Right lobe of liver (tissue), 6 donors: ENCODE measurements around the gene TATDN3. TPM values are rescaled to one million over a fixed set of nuclear protein-coding genes. Genes with fewer than 3 reads are reported as not detected.

ENCODE experiments used
- ATAC-seq, 4 donors: fragments of 200-7000 bp; cut with Tn5 transposase; one replicate each; pipeline ENCODE4 v1.9.1; 2020; ENCODE audit warnings: mild to moderate bottlenecking in 4 of 4, moderate library complexity in 4 of 4
- DNase-seq, 3 donors: peaks; one replicate each; pipeline ENCODE4 v3.0.0-alpha.2; 2020
- H3K27ac ChIP-seq, 3 donors: fragments of 200-600 bp; one replicate each; pipeline ENCODE4 v1.8.0; 2022
- H3K27me3 ChIP-seq, 2 donors: fragments of 200-600 bp; one replicate each; pipeline ENCODE4 v1.8.0; 2022
- H3K36me3 ChIP-seq, 4 donors: fragments of 200-600 bp; sonication (generic) in 1 of 4; one replicate each; pipeline versions ENCODE4 v1.5.1 to v1.8.0; 2017 to 2022; ENCODE audit warnings: control low read depth in 1 of 4
- H3K4me1 ChIP-seq, 4 donors: fragments of 200-600 bp; sonication (generic) in 1 of 4; one replicate each; pipeline versions ENCODE4 v1.5.1 to v1.8.0; 2017 to 2022; ENCODE audit warnings: control low read depth in 1 of 4
- H3K4me3 ChIP-seq, 3 donors: fragments of 200-600 bp; one replicate each; pipeline ENCODE4 v1.8.0; 2022
- H3K9me3 ChIP-seq, 4 donors: fragments of 200-600 bp; sonication (generic) in 1 of 4; one replicate each; pipeline versions ENCODE4 v1.5.1 to v1.8.0; 2017 to 2022; ENCODE audit warnings: control low read depth in 1 of 4
- POLR2A ChIP-seq: fragments of 450-650 bp; IDR thresholded peaks from one replicate; pipeline ENCODE4 v1.6.1; 2017; ENCODE audit warnings: antibody characterized with exemption, mild to moderate bottlenecking
- WGBS: methylation state at CpG from one replicate; pipeline ENCODE4 v1.1.6; 2018; ENCODE audit warnings: low coverage, low lambda C conversion rate; ENCODE audit not compliant: insufficient coverage; ENCODE audit errors: missing lambda C conversion rate; 5-methylcytosine and 5-hydroxymethylcytosine counted together
- intact Hi-C, 2 donors: fragments of 100-400 bp; cut with DNase I; formaldehyde crosslinking; loops; one replicate each; pipeline versions ENCODE4 v1.11.2 to v1.14.1; 2022
- long read RNA-seq: library from polyadenylated mRNA; unstranded; transcript quantifications from one replicate; pipeline ENCODE4 v2.0.0, GENCODE V29; 2019
- total RNA-seq, 6 experiments: library from RNA; depleted of rRNA in 2 of 6; stranded (reverse); fragments of >200 nt in 2 of 6; fragmentation: NEBNext Ultra II Directional in 3 of 6; extraction: Animal tissue kit (Norgen Biotek cat#: 25700) in 3 of 6; gene quantifications; one replicate each; pipeline versions ENCODE4 v1.1.0 to v1.2.4, GENCODE V29; 2016 to 2023
- TF ChIP-seq, protein P1 (sequence below), 4 donors: fragments of 200-600 bp in 3 of 4; fragments of 450-650 bp in 1 of 4; IDR thresholded peaks; one replicate each; pipeline versions ENCODE4 v1.5.1 to v1.8.0; 2016 to 2022; ENCODE audit warnings: antibody characterized with exemption in 4 of 4, mild to moderate bottlenecking in 2 of 4
- donor health status: DM: no; HTN: yes; CAD: no.
- donor health status: DM: no; HTN: no; CAD: no.
- donor health status: DM: no; HTN: no; CAD: no.
- donor health status: DM: no; HTN: yes; CAD: no.
- donor health status: DM: no; HTN: yes; CAD: no.

Gene TATDN3
- 1 to 10 TPM; 6.0 to 9.3 (median 6.6) TPM for total RNA-seq
- long read RNA-seq, partial matches to known transcripts: 0 of 4 reads
- long read RNA-seq, other reads (novel, unspliced or antisense): 1 of 4 reads

GRCh38 chr1:212791676-212792395 lies at the start of gene TATDN3, which contains the start of gene NSL1:
TSS of gene TATDN3 (plus strand) at chr1:212791894. CDS start at chr1:212791922, 28 bp downstream.
TSS of gene NSL1 (minus strand) at chr1:212791777. CDS start at chr1:212791763, 14 bp downstream.
- H3K27me3 ChIP-seq: no peaks in the 10 kb centered on the region
- peaks cover 0 to 6% (median under 1%) of the 10 kb centered on the region in 4 donors for H3K36me3 ChIP-seq
- H3K4me3 ChIP-seq: peak within 1 kb of the TSS; percentile 87 to 97 (median 97)
- peak; percentile 91 for TF ChIP-seq POLR2A
- TF ChIP-seq, protein P1, sequence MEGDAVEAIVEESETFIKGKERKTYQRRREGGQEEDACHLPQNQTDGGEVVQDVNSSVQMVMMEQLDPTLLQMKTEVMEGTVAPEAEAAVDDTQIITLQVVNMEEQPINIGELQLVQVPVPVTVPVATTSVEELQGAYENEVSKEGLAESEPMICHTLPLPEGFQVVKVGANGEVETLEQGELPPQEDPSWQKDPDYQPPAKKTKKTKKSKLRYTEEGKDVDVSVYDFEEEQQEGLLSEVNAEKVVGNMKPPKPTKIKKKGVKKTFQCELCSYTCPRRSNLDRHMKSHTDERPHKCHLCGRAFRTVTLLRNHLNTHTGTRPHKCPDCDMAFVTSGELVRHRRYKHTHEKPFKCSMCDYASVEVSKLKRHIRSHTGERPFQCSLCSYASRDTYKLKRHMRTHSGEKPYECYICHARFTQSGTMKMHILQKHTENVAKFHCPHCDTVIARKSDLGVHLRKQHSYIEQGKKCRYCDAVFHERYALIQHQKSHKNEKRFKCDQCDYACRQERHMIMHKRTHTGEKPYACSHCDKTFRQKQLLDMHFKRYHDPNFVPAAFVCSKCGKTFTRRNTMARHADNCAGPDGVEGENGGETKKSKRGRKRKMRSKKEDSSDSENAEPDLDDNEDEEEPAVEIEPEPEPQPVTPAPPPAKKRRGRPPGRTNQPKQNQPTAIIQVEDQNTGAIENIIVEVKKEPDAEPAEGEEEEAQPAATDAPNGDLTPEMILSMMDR (IDR thresholded peaks at IDR 0.05): no peak
- H3K4me1 ChIP-seq: peaks cover 0 to 15% (median 4%) of the 10 kb centered on the region in 4 donors
- intact Hi-C loops: no loop called here
- H3K9me3 ChIP-seq: no peaks in the 10 kb centered on the region
- peak within 1 kb of the TSS; percentile 90 to 96 (median 95) for H3K27ac ChIP-seq
- peak; percentile 92 to 95 (median 95) for DNase-seq
- peak; percentile 93 to 98 (median 97) for ATAC-seq
- 0% methylated on average over 23 of the region's 46 CpGs for WGBS

- no peaks in the 10 kb centered on the region for H3K4me1 ChIP-seq
- TF ChIP-seq POLR2A: no peak
- TF ChIP-seq, protein P1 (IDR thresholded peaks at IDR 0.05): no peak
- no peak for DNase-seq
- WGBS: 71% methylated on average over 4 of the region's 4 CpGs
- H3K36me3 ChIP-seq: no peaks in the 10 kb centered on the region
- intact Hi-C loops: no loop called here
- H3K9me3 ChIP-seq: no peaks in the 10 kb centered on the region
- no peak overlapping the region for H3K4me3 ChIP-seq
- ATAC-seq: no peak
- H3K27ac ChIP-seq: no peak overlapping the region
- no peaks in the 10 kb centered on the region for H3K27me3 ChIP-seq
Observed at GRCh38 chr1:212743901-212744475, 47.7 kb upstream of the TATDN3 start.

GRCh38 chr1:212745303-212745702 lies 46.4 kb upstream of the TATDN3 start:
- TF ChIP-seq POLR2A: no peak
- TF ChIP-seq, protein P1 (IDR thresholded peaks at IDR 0.05): no peak
- H3K9me3 ChIP-seq: no peaks in the 10 kb centered on the region
- no peaks in the 10 kb centered on the region for H3K4me1 ChIP-seq
- intact Hi-C loops: no loop called here
- no peaks in the 10 kb centered on the region for H3K27me3 ChIP-seq
- DNase-seq (no peak), ATAC-seq (no peak)
- no peaks in the 10 kb centered on the region for H3K36me3 ChIP-seq
- H3K4me3 ChIP-seq: no peak overlapping the region
- H3K27ac ChIP-seq: no peak overlapping the region

DNA sequence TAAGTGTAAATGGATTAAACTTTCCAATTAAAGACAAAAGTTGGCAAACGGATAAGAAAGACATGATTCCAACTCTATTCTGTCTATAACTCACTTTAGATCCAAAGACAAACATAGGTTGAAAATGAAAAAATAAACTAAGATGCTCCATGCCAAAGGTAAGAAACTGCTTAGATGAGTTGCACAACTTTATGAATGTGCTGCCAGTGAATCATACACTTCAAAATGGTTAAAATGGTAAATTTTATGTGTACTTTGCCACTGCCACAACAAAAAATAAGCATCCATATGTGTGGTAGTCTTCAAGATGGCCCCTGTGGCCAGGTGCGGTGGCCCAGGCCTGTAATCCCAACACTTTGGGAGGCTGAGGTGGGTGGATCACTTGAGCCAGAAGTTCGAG lies 45.1 kb upstream of the TATDN3 start:
- no peak for DNase-seq
- ATAC-seq: no peak
- Histone ChIP-seq H3K4me1 (no peaks in the 10 kb centered on the region), H3K27ac (no peak overlapping the region), H3K9me3 (no peaks in the 10 kb centered on the region), H3K36me3 (no peaks in the 10 kb centered on the region), H3K4me3 (no peak overlapping the region), H3K27me3 (no peaks in the 10 kb centered on the region)
- intact Hi-C loops: no loop called here
- no peak for TF ChIP-seq POLR2A
- TF ChIP-seq, protein P1 (IDR thresholded peaks at IDR 0.05): no peak
- 97% methylated on average over 2 of the region's 3 CpGs for WGBS
